DND-41 (cell line): ENCODE measurements around the gene ACSS3.

Experiments used
- ATAC-seq: fragments of 200-7000 bp; cut with Tn5 transposase; 3 replicates; pipeline ENCODE4 v1.9.1; 2021; ENCODE audit warnings: low read depth; ENCODE audit not compliant: insufficient read depth
- DNase-seq: peaks from one replicate; pipeline ENCODE4 v3.0.0-alpha.2; 2020
- H2AFZ ChIP-seq: 2 replicates; pipeline ENCODE4 v1.6.0; 2012; ENCODE audit warnings: low read depth, low read length
- H3K27ac ChIP-seq: 2 replicates; pipeline ENCODE4 v1.5.1; 2012; ENCODE audit warnings: low read length, inconsistent platforms
- H3K27me3 ChIP-seq: fragments of 200-600 bp; sonication (generic); 2 replicates; pipeline ENCODE4 v1.6.0; 2012; ENCODE audit warnings: low read length, mild to moderate bottlenecking, inconsistent platforms; ENCODE audit not compliant: insufficient read depth, poor library complexity
- H3K36me3 ChIP-seq: 2 replicates; pipeline ENCODE4 v1.5.1; 2012; ENCODE audit warnings: low read length, inconsistent platforms; ENCODE audit not compliant: insufficient read depth
- H3K4me1 ChIP-seq: 2 replicates; pipeline ENCODE4 v1.5.1; 2012; ENCODE audit warnings: mild to moderate bottlenecking, low read length; ENCODE audit not compliant: insufficient read depth
- H3K4me2 ChIP-seq: 2 replicates; pipeline ENCODE4 v1.6.0; 2012; ENCODE audit warnings: mild to moderate bottlenecking, moderate library complexity, low read length, inconsistent platforms; ENCODE audit not compliant: insufficient read depth
- H3K4me3 ChIP-seq, 2 experiments: fragments of 200-600 bp in 1 of 2; shearing (Covaris generic) in 1 of 2; 2 replicates each; pipeline ENCODE4 v1.5.1; 2012 to 2016; ENCODE audit warnings: inconsistent platforms in 2 of 2, low read length in 2 of 2, mild to moderate bottlenecking in 2 of 2, low read depth in 1 of 2, moderate library complexity in 1 of 2
- H3K79me2 ChIP-seq: 2 replicates; pipeline ENCODE4 v1.6.0; 2012; ENCODE audit warnings: low read length, inconsistent platforms; ENCODE audit not compliant: insufficient read depth
- H3K9ac ChIP-seq: 2 replicates; pipeline ENCODE4 v1.6.0; 2012; ENCODE audit warnings: low read depth, mild to moderate bottlenecking, inconsistent platforms, low read length, moderate library complexity
- H3K9me3 ChIP-seq: 2 replicates; pipeline ENCODE4 v1.5.1; 2012; ENCODE audit warnings: low read length, moderate library complexity, mild to moderate bottlenecking, inconsistent platforms; ENCODE audit not compliant: insufficient read depth, severe bottlenecking
- H4K20me1 ChIP-seq: 2 replicates; pipeline ENCODE4 v1.6.0; 2012; ENCODE audit warnings: low read length; ENCODE audit not compliant: insufficient read depth
- EZH2 ChIP-seq: IDR thresholded peaks from 3 replicates; pipeline ENCODE4 v1.6.1; 2012; ENCODE audit warnings: borderline replicate concordance, low read depth, mild to moderate bottlenecking, moderate library complexity, low read length, inconsistent platforms; ENCODE audit not compliant: severe bottlenecking
- TF ChIP-seq, protein P1 (sequence below): IDR thresholded peaks from 2 replicates; pipeline ENCODE4 v1.5.1; 2012; ENCODE audit warnings: borderline replicate concordance, low read length, moderate library complexity, mild to moderate bottlenecking; ENCODE audit not compliant: poor library complexity, severe bottlenecking; ENCODE audit errors: extremely low read depth

Gene ACSS3

DNA sequence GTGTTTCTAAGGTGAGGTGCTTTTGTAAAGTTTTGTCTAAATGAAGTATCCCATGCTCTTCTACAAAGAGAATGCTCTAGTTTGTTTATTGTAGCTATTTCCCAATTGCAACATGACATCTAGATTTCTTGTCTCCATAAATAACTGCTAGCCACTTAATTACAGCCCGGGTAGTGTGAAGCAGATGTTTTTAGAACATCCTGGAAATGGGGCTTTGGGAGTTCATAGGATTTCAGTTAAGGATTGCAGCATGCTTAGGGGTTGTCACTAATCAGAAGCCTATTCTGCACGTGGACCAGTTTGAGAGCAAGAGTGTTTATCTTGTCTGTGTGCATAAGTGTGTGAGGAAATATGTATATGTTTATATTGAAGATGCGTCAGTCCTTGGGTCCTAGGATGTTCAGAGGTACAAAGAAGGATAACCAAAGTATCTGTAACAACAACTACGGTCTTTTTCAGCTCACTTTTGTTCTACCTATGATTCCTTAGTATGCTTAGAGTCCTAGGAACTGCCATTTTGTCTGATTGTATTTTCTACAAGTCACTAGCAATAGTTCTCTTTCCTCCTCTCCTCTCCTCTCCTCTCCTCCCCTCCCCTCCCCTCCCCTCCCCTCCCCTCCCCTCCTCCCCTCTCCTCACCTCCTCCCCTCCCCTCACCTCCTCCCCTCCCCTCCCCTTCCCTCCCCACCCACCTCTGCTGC, 135.3 kb downstream of the ACSS3 start:
- Histone ChIP-seq H3K4me2 (no peak overlapping the region), H3K27ac (no peak overlapping the region), H3K27me3 (no peaks in the 10 kb centered on the region), H3K4me3 (no peak overlapping the region), H4K20me1 (no peaks in the 10 kb centered on the region), H3K79me2 (no peaks in the 10 kb centered on the region), H3K9ac (no peak overlapping the region), H2AFZ (no peak overlapping the region), H3K36me3 (no peaks in the 10 kb centered on the region), H3K4me1 (no peaks in the 10 kb centered on the region), H3K9me3 (no peaks in the 10 kb centered on the region)
- TF ChIP-seq, protein P1, sequence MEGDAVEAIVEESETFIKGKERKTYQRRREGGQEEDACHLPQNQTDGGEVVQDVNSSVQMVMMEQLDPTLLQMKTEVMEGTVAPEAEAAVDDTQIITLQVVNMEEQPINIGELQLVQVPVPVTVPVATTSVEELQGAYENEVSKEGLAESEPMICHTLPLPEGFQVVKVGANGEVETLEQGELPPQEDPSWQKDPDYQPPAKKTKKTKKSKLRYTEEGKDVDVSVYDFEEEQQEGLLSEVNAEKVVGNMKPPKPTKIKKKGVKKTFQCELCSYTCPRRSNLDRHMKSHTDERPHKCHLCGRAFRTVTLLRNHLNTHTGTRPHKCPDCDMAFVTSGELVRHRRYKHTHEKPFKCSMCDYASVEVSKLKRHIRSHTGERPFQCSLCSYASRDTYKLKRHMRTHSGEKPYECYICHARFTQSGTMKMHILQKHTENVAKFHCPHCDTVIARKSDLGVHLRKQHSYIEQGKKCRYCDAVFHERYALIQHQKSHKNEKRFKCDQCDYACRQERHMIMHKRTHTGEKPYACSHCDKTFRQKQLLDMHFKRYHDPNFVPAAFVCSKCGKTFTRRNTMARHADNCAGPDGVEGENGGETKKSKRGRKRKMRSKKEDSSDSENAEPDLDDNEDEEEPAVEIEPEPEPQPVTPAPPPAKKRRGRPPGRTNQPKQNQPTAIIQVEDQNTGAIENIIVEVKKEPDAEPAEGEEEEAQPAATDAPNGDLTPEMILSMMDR = no peak
- TF ChIP-seq EZH2 = no peak
- ATAC-seq (no peak), DNase-seq (no peak)

DNA sequence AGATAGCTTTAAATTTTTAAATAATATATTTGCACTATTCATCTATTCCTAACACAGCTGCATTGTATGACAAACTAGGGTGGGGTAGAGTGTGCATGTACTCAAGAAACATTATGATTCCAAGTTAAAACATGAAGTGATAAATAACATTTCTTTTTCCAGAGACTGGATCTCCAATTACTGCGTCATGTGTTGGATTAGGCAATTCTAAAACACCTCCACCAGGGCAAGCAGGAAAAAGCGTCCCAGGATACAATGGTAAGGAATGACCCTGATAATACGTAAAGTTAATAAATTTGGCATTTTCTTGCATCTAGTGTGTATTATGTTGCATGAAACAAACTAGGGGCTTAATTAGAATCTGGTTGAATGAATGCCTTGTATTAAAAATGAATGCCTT, 138.9 kb downstream of the ACSS3 start:
- Histone ChIP-seq H4K20me1 (no peaks in the 10 kb centered on the region), H3K4me1 (no peaks in the 10 kb centered on the region), H3K9me3 (no peaks in the 10 kb centered on the region), H3K27ac (no peak overlapping the region), H3K4me3 (no peak overlapping the region), H3K9ac (no peak overlapping the region), H3K4me2 (no peak overlapping the region), H2AFZ (no peak overlapping the region), H3K79me2 (no peaks in the 10 kb centered on the region), H3K27me3 (no peaks in the 10 kb centered on the region), H3K36me3 (no peaks in the 10 kb centered on the region)
- TF ChIP-seq, protein P1 = no peak
- TF ChIP-seq EZH2 = no peak
- no peak for ATAC-seq
- DNase-seq = no peak

DNA sequence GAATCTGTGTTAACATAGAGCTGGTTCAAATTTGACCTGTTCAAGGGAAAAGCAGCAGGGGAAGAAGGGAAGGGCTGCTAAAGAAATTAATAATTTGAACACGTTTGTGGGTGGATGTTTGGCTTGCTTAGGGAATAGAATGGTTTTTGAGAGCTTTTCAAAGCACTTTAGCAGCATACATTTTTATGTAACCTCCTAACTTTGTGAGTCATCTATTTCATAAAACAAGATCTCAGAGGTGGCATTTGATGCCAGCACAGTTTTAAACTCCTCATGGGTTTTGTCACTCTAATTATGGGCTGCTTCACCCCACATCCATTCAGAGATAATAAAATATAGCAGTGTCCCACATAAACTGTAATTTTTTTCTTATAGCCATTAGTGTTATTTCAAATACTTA, 143.8 kb downstream of the ACSS3 start:
- no peak for TF ChIP-seq EZH2
- TF ChIP-seq, protein P1 = no peak
- Histone ChIP-seq H3K4me2 (no peak overlapping the region), H2AFZ (no peak overlapping the region)

More for the DNA sequence above, 143.8 kb downstream of the ACSS3 start:
- no peak overlapping the region for H3K27ac ChIP-seq
- no peak overlapping the region for H3K9ac ChIP-seq
- no peaks in the 10 kb centered on the region for H3K27me3 ChIP-seq
- H3K9me3 ChIP-seq = no peaks in the 10 kb centered on the region
- no peak for ATAC-seq
- no peaks in the 10 kb centered on the region for H3K79me2 ChIP-seq
- DNase-seq = no peak
- no peaks in the 10 kb centered on the region for H3K4me1 ChIP-seq
- no peak overlapping the region for H3K4me3 ChIP-seq
- H4K20me1 ChIP-seq = no peaks in the 10 kb centered on the region
- no peaks in the 10 kb centered on the region for H3K36me3 ChIP-seq
